ENCODE results near the gene FBXO2. TPM values are rescaled to one million over a fixed set of nuclear protein-coding genes. Genes with fewer than 3 reads are reported as not detected.

The FBXO2 gene
- total and polyA plus RNA-seq, 2 of the 4 experiments (the other 2 are of a cell fraction), result 0.36 to 1.7 TPM

DNA sequence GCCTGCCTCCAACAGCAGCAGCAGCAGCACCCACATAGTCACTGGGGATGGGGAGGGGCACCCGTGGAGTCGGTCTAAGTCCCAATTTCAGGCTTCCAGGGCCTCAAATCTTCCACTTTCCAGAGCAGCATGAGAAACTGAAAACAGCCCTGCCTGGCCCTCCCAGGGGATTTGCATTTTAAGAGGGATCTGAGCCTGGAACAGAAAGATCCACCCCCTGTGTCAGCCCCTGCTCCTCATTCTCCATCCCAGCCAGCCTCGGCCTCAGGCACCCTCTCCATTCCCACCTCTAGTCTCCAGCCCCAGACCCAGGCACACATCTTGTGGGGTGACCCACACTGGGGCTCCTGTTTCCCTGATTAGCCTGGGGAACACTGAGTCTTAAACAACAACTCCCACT, 51.8 kb downstream of the FBXO2 start:
- Histone ChIP-seq H3K36me3 (ENCODE audit: control insufficient read depth, insufficient read depth, low read length) (no peaks in the 10 kb centered on the region), H3K27me3 (ENCODE audit: control insufficient read depth, insufficient read depth, low read length) (peaks cover 6% of the 10 kb centered on the region), H2AFZ (replicated peaks; ENCODE audit: low read length, poor library complexity) (no peak overlapping the region), H4K91ac (ENCODE audit: insufficient read depth, low read depth, low read length) (no peak overlapping the region), H3K9me1 (ENCODE audit: insufficient read depth, low read length) (no peaks in the 10 kb centered on the region), H2BK15ac (ENCODE audit: low read depth, low read length) (no peak overlapping the region), H2AK9ac (replicated peaks; ENCODE audit: low read depth, low read length, poor library complexity) (no peak overlapping the region), H2BK120ac (ENCODE audit: low read depth, low read length) (no peak overlapping the region), H3K23ac (ENCODE audit: low read depth, low read length) (no peak overlapping the region), H3K18ac (ENCODE audit: low read depth, low read length) (no peak overlapping the region), H2AK5ac (ENCODE audit: low read depth, low read length) (no peak overlapping the region), H3K14ac (replicated peaks; ENCODE audit: low read depth, low read length) (no peak overlapping the region), H3K4ac (ENCODE audit: low read depth, low read length) (no peak overlapping the region), H2BK5ac (ENCODE audit: low read depth, low read length, poor library complexity, severe bottlenecking) (no peak overlapping the region), H3K4me1 (ENCODE audit: control insufficient read depth, insufficient read depth, low read length) (no peaks in the 10 kb centered on the region), H4K5ac (ENCODE audit: low read depth, low read length) (no peak overlapping the region), H3K27ac (ENCODE audit: insufficient read depth, low read length) (no peak overlapping the region), H3K4me2 (ENCODE audit: low read depth, low read length) (no peak overlapping the region), H4K20me1 (ENCODE audit: insufficient read depth, low read length) (no peaks in the 10 kb centered on the region), H3K56ac (ENCODE audit: extremely low read depth, insufficient read depth, low read length) (no peak overlapping the region), H3K79me1 (ENCODE audit: low read depth in 1 of 2, low read length in 2 of 2) (no peaks in the 10 kb centered on the region), H3K4me3 (ENCODE audit: insufficient read depth, low read depth, low read length) (no peak overlapping the region), H3K9ac (ENCODE audit: low read depth, low read length) (no peak overlapping the region), H3K9me3 (ENCODE audit: control insufficient read depth, insufficient read depth, low read length) (no peaks in the 10 kb centered on the region), H2BK20ac (ENCODE audit: low read depth, low read length) (no peak overlapping the region), H4K8ac (ENCODE audit: low read depth in 2 of 2, low read length in 2 of 2) (no peak overlapping the region)
- WGBS, 2 experiments (ENCODE audit: extremely low coverage in 2 of 2, insufficient read length in 1 of 2), result no CpG with 5 or more reads among the region's 3 CpGs
- POLR2A ChIA-PET (ENCODE audit: unreplicated experiment), result no interaction called here
- no peak for TF ChIP-seq MXI1 (IDR thresholded peaks at IDR 0.05; ENCODE audit: borderline replicate concordance, low read depth, low read length)
- TF ChIP-seq FOS (IDR thresholded peaks at IDR 0.05; ENCODE audit: low read depth, low read length), result no peak
- TF ChIP-seq RCOR1 (IDR thresholded peaks at IDR 0.05; ENCODE audit: insufficient replicate concordance, low read length), result no peak
- no peak for TF ChIP-seq RFX5 (IDR thresholded peaks at IDR 0.05; ENCODE audit: low read depth, low read length)
- TF ChIP-seq, protein P1, sequence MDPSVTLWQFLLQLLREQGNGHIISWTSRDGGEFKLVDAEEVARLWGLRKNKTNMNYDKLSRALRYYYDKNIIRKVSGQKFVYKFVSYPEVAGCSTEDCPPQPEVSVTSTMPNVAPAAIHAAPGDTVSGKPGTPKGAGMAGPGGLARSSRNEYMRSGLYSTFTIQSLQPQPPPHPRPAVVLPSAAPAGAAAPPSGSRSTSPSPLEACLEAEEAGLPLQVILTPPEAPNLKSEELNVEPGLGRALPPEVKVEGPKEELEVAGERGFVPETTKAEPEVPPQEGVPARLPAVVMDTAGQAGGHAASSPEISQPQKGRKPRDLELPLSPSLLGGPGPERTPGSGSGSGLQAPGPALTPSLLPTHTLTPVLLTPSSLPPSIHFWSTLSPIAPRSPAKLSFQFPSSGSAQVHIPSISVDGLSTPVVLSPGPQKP (IDR thresholded peaks at IDR 0.05; ENCODE audit: borderline replicate concordance, low read depth, low read length), result no peak
- TF ChIP-seq, protein P2, sequence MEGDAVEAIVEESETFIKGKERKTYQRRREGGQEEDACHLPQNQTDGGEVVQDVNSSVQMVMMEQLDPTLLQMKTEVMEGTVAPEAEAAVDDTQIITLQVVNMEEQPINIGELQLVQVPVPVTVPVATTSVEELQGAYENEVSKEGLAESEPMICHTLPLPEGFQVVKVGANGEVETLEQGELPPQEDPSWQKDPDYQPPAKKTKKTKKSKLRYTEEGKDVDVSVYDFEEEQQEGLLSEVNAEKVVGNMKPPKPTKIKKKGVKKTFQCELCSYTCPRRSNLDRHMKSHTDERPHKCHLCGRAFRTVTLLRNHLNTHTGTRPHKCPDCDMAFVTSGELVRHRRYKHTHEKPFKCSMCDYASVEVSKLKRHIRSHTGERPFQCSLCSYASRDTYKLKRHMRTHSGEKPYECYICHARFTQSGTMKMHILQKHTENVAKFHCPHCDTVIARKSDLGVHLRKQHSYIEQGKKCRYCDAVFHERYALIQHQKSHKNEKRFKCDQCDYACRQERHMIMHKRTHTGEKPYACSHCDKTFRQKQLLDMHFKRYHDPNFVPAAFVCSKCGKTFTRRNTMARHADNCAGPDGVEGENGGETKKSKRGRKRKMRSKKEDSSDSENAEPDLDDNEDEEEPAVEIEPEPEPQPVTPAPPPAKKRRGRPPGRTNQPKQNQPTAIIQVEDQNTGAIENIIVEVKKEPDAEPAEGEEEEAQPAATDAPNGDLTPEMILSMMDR (conservative IDR thresholded peaks at IDR 0.05; ENCODE audit: low read depth, low read length), result no peak
- TF ChIP-seq MAZ (IDR thresholded peaks at IDR 0.05; ENCODE audit: borderline replicate concordance, low read depth, low read length), result no peak
- TF ChIP-seq, protein P3, sequence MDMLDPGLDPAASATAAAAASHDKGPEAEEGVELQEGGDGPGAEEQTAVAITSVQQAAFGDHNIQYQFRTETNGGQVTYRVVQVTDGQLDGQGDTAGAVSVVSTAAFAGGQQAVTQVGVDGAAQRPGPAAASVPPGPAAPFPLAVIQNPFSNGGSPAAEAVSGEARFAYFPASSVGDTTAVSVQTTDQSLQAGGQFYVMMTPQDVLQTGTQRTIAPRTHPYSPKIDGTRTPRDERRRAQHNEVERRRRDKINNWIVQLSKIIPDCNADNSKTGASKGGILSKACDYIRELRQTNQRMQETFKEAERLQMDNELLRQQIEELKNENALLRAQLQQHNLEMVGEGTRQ (IDR thresholded peaks at IDR 0.05; ENCODE audit: low read depth, low read length), result no peak
- no peak for TF ChIP-seq RAD21 (IDR thresholded peaks at IDR 0.05; ENCODE audit: low read length)
- no peak for TF ChIP-seq BHLHE40 (IDR thresholded peaks at IDR 0.05; ENCODE audit: low read depth, low read length)
- no peak for TF ChIP-seq NFE2L2 (IDR thresholded peaks at IDR 0.05; ENCODE audit: low read depth, low read length)
- TF ChIP-seq SMC3 (IDR thresholded peaks at IDR 0.05; ENCODE audit: low read depth, low read length), result no peak
- TF ChIP-seq CHD1 (IDR thresholded peaks at IDR 0.05; ENCODE audit: low read depth, low read length), result no peak
- DNase-seq (no peak), ATAC-seq (ENCODE audit: low read depth) (no peak)
- intact Hi-C loops (cut with micrococcal nuclease), result no loop called here
- no TSS peak for BruUV-seq (replicated peaks)
- dilution Hi-C loops (cut with HindIII; ENCODE audit: low sequenced_read_pairs, unreplicated experiment), result no loop called here
- CTCF ChIA-PET, result no interaction called here
- in situ Hi-C loops (cut with MboI; ENCODE audit: low sequenced_read_pairs), result no loop called here

Measured in IMR-90 (cell line).